ENCODE results near the gene NEMP2. TPM values are rescaled to one million over a fixed set of nuclear protein-coding genes. Genes with fewer than 3 reads are reported as not detected.

Gene NEMP2
- total and polyA plus RNA-seq, 2 of the 8 experiments (the other 6 are each of a cell fraction or from before 2014, with no cell fraction given) = 3.1 to 5.3 TPM

DNA sequence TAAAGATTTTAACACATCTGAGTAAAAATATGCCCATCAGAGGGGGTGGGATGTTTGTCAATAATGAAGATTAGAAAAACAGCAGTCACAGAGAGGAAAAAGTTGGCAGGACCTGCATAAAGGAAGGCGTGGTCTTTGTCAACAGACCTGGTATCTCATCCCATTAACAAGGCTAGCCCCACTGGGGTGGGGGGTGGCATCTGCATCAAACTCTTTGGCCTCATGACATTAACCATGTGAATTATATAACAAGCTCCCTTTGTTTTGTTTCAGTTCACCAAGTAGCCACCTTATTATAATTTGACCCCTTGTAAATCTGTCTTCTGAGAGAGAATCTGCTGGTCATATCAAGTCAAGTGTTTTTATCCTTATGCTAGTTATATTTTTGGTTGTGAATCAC is 28.8 kb downstream of the NEMP2 start:
- no peak overlapping the region for H3K18ac ChIP-seq (ENCODE audit: extremely low read depth, low read length)
- H3K27me3 ChIP-seq (replicated peaks in 1 of 4; ENCODE audit: control insufficient read depth in 3 of 4, extremely low read depth in 1 of 4, insufficient read depth in 3 of 4, low read length in 3 of 4) = no peaks in the 10 kb centered on the region
- no peak overlapping the region for H2BK120ac ChIP-seq (replicated peaks; ENCODE audit: low read depth, low read length)
- H4K8ac ChIP-seq (ENCODE audit: extremely low read depth, insufficient read depth, low read length) = no peak overlapping the region
- H2BK20ac ChIP-seq (ENCODE audit: low read length) = no peak overlapping the region
- no peak overlapping the region for H3K9ac ChIP-seq (replicated peaks in 1 of 4; ENCODE audit: extremely low read depth in 1 of 4, low read depth in 3 of 4, low read length in 3 of 4)
- WGBS, 2 experiments (ENCODE audit: extremely low coverage in 1 of 2, insufficient coverage in 1 of 2, insufficient read length in 1 of 2, insufficient replicate concordance in 2 of 2, low coverage in 1 of 2, low lambda C conversion rate in 2 of 2, missing lambda C conversion rate in 1 of 2) = 81% methylated on average over 1 of the region's 1 CpG; no CpG with 5 or more reads in 1 of the 2 experiments
- no peaks in the 10 kb centered on the region for H3K79me2 ChIP-seq (ENCODE audit: control insufficient read depth in 1 of 2, insufficient read depth in 2 of 2, low read length in 2 of 2)
- no peak overlapping the region for H3K23ac ChIP-seq (ENCODE audit: insufficient read length)
- H3K9me3 ChIP-seq (ENCODE audit: insufficient read depth in 2 of 2, low read depth in 1 of 2, low read length in 1 of 2) = no peaks in the 10 kb centered on the region
- DNase-seq (ENCODE audit: low read depth in 1 of 2, low spot score in 2 of 2) = no peak
- no peak overlapping the region for H3K4me3 ChIP-seq (ENCODE audit: extremely low read depth in 1 of 4, insufficient read depth in 2 of 4, low read depth in 3 of 4, low read length in 4 of 4)
- no peaks in the 10 kb centered on the region; a peak in 2 of 8 replicates for H3K36me3 ChIP-seq (ENCODE audit: control insufficient read depth in 2 of 4, insufficient read depth in 4 of 4, low read length in 3 of 4)
- POLR2A ChIA-PET (ENCODE audit: partially characterized antibody) = no interaction called here
- no peak overlapping the region for H3K27ac ChIP-seq (ENCODE audit: low read depth, low read length)
- no peaks in the 10 kb centered on the region for H3K79me1 ChIP-seq (ENCODE audit: low read depth, low read length)
- no peak overlapping the region for H2AFZ ChIP-seq (ENCODE audit: low read length)
- H3K56ac ChIP-seq (replicated peaks; ENCODE audit: insufficient read length, low read depth, low read length) = no peak overlapping the region
- H3K23me2 ChIP-seq (ENCODE audit: low read depth, low read length) = no peaks in the 10 kb centered on the region
- H3K14ac ChIP-seq (ENCODE audit: insufficient read length) = no peak overlapping the region
- no peak overlapping the region for H3K4ac ChIP-seq (replicated peaks; ENCODE audit: insufficient read length, low read depth, low read length)
- no peak overlapping the region for H2BK5ac ChIP-seq (ENCODE audit: low read depth, low read length)
- no peak for FAIRE-seq
- no peak overlapping the region for H3K4me2 ChIP-seq (ENCODE audit: insufficient read depth in 1 of 2, low read depth in 2 of 2, low read length in 2 of 2)
- H4K91ac ChIP-seq (replicated peaks; ENCODE audit: insufficient read length, low read length) = no peak overlapping the region
- H3K4me1 ChIP-seq (replicated peaks in 1 of 4; ENCODE audit: control insufficient read depth in 3 of 4, insufficient read depth in 4 of 4, low read length in 3 of 4) = no peaks in the 10 kb centered on the region
- CTCF ChIA-PET (ENCODE audit: partially characterized antibody) = no interaction called here
- H4K20me1 ChIP-seq (replicated peaks in 1 of 2; ENCODE audit: control insufficient read depth in 1 of 2, insufficient read depth in 2 of 2, low read length in 2 of 2) = no peaks in the 10 kb centered on the region
- H2AK5ac ChIP-seq (ENCODE audit: low read depth, low read length) = no peak overlapping the region
- no peak overlapping the region for H4K5ac ChIP-seq (ENCODE audit: insufficient read length, low read depth, low read length)
- H2BK15ac ChIP-seq (ENCODE audit: low read length) = no peak overlapping the region
- H2BK12ac ChIP-seq (ENCODE audit: low read depth, low read length) = no peak overlapping the region
- TF ChIP-seq HDAC6 (IDR thresholded peaks at IDR 0.05; ENCODE audit: low read depth, low read length) (no peak), MAFK (IDR thresholded peaks at IDR 0.05; ENCODE audit: low read depth, low read length) (no peak), RAD21 (IDR thresholded peaks at IDR 0.05 in 1 of 2, conservative IDR thresholded peaks at IDR 0.05 in 1 of 2; ENCODE audit: low read depth in 2 of 2, low read length in 2 of 2) (no peak), CREB1 (IDR thresholded peaks at IDR 0.05) (no peak), RNF2 (IDR thresholded peaks at IDR 0.05; ENCODE audit: borderline replicate concordance, low read depth, low read length, missing control alignments, poor library complexity, severe bottlenecking) (no peak), JUN (IDR thresholded peaks at IDR 0.05; ENCODE audit: low read depth, low read length) (no peak), BACH1 (IDR thresholded peaks at IDR 0.05; ENCODE audit: low read length) (no peak), RFX5 (IDR thresholded peaks at IDR 0.05; ENCODE audit: borderline replicate concordance, low read depth, low read length) (no peak), SP1 (IDR thresholded peaks at IDR 0.05; ENCODE audit: low read depth, low read length) (no peak), PHF8 (conservative IDR thresholded peaks at IDR 0.05; ENCODE audit: low read depth, low read length) (no peak), CBX8 (IDR thresholded peaks at IDR 0.05; ENCODE audit: borderline replicate concordance, low read depth, low read length) (no peak), HDAC2 (IDR thresholded peaks at IDR 0.05; ENCODE audit: borderline replicate concordance in 1 of 2, low read depth in 2 of 2, low read length in 2 of 2) (no peak)
- TF ChIP-seq, protein P1, sequence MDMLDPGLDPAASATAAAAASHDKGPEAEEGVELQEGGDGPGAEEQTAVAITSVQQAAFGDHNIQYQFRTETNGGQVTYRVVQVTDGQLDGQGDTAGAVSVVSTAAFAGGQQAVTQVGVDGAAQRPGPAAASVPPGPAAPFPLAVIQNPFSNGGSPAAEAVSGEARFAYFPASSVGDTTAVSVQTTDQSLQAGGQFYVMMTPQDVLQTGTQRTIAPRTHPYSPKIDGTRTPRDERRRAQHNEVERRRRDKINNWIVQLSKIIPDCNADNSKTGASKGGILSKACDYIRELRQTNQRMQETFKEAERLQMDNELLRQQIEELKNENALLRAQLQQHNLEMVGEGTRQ (IDR thresholded peaks at IDR 0.05; ENCODE audit: low read length) = no peak

All from H1 (cell line).